CD1c-positive myeloid dendritic cell (primary cell): ENCODE measurements around the gene TNS1.

ENCODE experiments used
- DNase-seq: peaks from one replicate; pipeline ENCODE4 v3.0.0-alpha.2; 2016; ENCODE audit errors: extremely low spot score

TNS1 gene

DNA sequence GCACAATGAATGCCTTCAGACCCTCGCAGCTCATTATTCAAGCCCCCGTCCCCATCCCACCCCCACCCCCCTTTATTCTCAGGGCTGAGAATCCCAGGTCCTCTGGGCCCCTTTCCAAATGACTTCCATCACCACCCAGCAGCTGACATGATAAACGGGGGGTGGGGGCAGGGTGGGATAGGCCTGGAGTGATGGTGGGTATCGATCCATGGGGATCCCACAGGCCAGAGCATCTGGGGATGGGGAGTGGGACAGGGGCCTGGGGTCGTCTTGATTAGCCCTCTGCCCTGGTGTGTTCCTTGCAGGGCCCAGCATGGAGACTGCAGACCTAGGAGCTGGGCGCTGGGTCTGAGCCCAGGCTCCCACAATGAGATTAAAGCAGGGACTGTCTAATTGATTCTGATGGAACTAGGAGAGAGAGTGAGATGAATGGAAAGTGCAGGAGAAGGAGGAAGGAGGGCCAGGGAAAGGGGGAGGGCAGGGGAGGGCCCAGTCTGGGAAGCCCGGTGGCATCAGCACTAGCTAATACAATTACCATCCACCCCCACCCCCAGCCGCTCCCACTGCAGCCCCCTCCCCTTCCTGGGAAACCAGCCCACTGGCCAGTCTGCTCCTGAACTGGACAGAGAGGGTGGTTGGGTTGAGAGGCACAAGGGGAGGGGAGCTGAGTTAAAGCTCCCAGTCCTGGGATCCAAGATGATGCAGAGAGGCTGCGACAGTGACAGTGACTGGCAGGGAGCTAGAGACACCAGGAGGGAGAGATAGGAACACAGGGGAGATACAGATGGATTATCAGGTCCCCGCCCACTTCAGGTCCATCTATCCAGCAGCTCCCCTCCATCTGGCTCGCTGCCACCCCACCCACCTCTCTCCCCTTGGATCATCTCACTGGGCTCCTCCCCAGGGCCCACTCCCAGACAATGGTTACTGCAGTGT, 13.1 kb upstream of the TNS1 start:
- DNase-seq, result no peak

DNA sequence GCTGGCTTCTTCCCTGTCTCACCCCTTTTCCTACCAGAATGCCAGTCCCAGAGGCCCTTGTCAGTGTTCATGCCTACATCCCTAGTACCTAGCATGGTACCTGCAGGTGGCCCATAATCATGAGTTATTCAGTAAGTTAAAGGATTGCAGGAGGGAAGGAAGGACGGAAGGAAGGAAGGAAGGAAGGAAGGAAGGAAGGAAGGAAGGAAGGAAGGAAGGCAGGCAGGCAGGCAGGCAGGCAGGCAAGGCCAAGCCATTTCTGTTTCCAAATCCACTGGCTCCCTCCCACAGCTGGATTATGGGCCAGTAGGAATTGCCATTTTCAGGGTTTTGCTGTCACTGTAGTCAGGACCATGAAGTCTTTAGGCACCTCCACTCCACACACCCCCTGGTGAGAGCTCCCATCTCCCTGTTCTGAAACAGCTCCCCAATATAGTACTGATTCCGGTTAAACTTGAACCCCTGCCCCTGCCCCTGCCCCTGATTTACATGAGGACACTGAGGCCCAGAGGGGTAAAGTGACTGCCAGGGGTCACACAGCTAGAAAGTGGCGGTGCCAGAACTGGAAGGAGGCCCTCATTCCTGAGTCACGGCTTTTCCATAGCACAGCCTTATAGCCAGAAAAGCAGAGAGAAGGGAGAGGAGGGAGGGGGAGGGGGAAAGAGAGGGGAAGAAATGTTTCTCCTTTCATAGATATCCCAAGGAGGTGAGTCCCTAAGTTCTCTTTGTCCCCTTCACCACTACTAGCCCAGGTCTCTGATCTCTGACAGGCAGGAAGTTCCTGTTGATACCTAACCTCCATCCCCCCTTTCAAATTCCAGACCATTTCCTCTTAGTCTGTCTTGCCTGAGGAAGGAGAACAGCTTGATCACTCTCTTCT, 12.2 kb upstream of the TNS1 start:
- no peak for DNase-seq

DNA sequence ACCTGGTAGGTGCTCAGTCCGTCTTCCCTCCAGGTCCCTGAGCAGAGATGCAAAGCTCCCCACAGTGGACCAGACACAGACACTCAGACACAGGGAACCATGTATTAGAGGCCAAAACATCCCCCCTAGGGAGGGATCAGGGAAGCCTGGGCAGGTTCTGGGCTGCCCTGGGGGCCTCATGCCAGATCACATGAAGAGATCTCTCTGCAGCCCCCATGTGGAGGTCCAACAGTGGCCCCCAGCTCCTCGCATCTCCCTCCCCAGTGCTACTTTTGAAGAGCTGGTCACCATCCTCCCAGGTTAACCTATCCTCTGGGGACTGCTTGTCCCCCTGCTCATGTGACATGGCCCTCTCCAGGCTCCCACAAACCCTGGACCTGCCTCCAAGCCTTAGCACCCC, 10.5 kb upstream of the TNS1 start:
- no peak for DNase-seq

DNA sequence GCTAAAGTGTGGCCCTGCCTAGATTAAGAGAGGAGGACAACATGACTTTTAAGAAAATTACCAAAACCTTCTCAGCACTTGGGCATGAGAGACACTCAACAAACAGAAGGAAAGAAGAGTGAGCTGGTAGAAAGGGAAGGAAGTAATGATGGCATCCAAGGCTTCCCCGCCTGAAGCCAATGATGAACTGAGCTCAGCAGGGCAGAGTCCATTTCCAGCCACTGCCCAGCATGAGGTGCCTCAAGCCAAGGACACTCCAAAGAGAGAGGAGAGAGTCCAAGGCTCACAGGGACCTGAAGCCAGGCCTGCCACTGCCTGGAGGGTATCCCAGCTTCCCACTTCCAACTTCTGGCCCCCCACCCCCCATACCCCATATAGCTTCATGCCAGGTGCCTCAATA, 9.5 kb upstream of the TNS1 start:
- no peak for DNase-seq

DNA sequence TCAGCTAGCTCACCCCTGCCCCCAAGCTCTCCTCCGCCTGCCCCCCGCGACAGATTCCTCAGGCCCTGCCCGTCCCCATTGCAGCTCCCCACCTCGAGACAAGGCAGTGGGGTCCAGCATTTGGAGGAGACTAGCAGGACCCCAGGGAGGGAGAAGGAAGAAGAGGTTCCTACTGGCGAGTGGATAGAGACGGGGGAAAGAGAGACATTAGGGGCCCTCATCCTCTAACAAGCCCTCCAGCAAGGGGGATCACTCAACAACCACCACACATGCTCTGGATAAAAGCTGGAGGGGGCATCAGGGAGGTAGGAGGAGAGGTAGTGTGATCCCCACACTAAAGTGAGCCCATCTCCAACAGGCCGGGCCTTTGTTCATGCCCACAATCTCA, 8.9 kb upstream of the TNS1 start:
- no peak for DNase-seq

DNA sequence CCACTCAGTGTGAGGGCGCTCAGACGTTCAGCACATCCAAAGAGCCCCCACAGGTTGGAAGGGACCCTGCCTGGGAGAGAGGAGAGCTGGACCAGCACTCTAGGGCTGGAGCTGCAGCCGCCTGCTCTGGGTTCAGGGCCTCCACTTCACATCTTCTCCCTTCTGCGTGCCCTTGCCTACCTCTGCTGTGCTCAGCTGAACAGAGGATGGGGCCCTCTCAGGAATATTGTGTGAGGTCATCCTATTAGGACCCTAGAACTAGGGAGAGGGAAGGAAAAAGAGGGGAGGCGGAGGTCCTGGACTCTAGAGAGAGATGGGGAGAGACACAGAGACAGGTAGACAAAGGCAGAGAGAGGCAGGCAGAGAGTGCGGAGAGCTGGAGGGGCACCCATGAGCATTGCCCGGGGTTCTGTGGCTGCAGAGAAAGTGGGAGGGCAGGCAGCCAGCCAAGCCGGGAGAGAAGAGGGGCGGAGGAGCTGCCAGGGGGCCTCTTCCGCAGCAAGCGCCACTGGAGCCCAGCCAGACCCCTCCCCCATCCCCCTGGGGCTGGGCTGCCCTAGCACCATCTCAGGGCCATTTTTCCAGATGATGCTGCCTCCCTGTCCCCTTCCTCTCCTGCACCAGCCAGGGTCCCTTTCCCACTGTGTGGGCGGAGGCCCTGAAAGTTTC, 8.3 kb upstream of the TNS1 start:
- DNase-seq, result no peak

DNA sequence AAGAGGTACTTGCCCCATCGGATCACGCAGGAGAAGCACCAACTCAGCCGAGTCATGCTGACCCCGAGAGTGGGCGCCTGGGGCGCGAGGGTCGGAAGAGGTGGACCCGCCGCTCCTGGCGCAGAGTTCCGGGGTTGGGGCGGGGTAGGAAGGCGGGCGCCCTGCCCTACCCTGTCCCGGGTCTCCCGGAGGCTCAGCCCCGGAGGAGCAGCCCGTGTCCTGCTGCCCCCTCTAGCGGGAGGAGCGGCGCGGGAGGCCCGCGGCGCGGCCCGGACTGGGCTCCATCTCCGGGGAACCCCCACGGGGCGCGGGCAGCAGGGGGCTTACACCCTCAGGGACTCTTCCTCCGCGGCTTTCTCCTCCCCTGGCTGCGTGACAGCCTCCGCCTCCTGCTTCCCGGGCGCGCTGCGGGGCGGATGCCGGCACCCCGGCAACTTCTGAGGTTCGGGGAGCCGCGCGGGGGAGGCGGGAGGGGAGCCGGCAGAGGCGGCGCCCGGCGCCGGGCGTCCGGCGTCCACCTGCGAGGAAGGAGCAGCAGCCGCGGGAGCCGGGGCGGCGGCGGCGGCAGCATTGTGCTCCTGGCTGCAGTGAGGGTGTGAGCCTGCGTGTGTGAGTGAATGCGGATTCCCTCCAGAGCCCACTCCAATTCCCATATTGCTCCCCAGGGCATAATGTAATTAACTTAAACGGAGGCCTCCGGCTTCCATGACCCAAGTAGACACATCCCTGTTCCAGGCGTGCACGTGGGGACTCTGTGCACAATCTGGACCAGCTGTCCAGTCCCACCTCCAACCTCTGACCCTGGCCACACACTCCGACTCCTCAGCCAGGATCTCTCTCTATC, 7.6 kb upstream of the TNS1 start:
- DNase-seq, result peak; percentile 62

DNA sequence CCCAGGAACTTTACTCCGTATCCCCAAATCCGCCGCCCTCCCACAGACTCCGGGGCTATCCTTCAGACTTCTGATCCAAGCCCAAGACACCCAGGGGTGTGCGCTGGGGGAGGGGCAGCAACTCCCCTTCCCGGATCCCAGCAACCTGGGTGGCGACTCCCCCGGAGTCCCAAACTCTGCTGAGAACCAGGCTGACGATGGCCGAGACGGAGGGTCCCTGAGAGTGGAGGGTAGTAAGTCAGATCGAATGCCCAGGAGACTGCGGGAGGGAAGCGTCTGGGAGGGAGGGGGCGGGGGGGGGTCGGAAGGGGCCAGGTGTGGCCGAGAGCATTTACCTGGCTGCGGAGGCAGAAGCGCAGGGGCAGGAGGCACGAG, 7.0 kb upstream of the TNS1 start:
- DNase-seq, result no peak

DNA sequence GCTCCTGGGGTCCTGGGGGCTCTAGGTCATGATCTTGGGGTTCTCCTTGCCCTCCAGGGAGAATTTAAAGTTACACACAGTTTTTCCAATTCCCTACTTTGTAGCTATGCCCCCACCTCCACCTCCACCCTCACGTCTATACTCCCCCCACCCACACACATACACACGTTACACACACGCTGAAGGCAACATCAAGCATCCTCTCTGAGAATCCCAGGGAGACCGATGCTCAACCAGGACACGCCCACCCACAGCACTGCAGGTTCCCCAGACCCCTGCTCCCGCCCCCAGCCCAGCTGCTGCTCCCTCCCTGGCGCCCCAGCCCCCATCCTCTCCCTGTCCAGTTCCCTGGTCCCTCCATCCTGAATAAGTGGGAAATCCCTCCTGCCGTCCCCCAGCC, 6.4 kb upstream of the TNS1 start:
- DNase-seq, result no peak

DNA sequence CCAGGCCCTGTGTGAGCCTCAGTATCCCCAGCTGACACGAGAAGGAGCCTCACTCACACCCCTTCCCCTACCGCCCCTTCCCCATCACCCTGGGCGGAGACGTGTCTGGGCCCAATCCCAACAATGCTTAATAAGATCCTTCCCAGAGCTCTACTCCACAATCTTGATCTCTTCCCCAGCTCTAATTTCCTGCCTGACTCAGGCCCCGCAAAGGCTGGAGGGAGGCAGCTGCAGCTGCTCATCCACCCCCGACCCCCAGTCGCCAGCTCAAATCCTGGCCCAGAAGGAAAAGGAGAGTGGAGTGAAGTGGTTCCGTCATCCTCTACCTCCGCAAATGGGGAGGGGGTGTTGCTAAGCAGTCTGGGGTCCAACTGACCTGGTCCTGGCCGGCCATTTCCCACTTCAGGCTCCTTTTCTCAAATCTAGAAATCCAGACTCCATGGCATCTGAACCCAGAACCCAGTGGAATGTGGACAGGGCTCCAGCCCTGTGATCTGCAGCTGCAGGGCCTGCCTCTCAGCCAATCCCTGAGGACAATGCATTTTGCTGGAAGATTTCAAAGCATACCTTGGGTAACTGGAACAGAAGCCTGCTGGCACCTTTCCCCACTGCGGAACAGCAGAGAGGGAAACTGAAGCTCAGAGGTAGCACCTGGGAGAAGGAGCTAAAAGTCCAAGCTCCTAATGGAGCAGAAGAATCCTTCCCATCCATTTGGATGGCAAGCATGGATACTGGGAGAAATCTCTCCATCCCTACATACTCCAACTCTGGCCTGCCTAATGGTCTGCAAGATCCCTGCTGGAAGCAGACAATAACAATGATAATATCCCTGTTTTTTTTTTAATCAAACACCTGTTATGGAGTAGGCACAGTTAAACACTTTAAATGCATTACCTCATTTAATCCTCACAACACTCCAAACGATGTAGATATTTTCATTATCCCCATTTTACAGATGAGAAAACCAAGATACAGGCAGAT, 5.6 kb upstream of the TNS1 start:
- DNase-seq, result no peak

DNA sequence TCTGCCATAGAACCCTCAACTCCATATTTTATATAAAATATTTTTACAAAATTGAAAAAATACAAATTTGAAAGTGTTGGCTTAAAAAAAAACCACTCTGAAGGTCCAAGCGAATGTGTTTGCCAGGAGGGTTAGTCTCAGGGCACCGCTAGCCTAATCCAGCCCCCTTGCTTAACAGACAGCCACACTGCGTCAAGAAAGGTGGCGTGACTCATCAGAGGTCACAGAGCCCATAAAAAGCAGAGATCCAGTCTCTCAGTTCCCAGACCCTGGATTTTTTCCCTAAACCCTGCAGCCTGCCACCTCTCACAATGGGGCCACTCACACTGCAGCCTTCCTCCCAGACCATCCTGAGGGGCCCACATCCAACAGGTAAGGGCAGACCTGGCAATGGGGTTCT, 3.9 kb upstream of the TNS1 start:
- no peak for DNase-seq

DNA sequence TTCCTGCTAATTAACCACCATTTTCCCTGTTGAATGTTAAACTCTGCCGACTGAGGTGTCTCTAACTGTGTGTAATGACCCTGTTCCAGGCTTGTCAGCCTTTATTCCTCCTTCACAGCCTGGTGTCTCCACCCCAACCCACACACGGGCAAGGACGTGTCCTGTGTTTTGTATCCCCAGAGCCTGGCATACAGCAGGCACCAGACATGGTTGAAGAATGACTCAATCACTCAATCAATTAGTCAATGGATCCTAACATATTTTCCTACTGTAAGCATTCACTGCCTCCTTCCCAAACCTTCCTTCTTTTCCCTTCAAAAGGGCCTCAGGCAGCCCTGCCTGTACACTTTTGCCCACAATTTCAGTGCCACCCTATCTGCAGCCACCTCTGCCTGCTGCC, 2.7 kb upstream of the TNS1 start:
- DNase-seq, result peak; percentile 46

DNA sequence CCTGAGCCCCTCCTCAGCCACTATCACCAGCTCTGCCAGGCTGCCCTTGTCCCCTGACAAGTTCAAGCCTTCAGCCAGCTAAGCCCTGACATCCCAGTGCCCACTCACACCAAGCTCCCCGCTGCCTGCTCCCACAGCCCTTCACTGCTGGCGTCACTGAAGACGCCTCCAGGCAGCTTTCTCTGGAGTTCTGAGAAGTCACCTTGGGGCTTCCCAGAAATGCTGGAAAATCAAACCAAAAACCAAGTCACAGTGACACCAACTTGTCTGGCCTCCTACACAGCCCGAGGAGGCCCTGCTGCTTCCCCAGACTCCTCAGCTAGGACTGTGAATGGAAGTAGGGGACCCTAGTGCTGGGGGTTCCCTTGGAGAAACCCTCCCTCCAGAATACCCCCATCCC, 2.2 kb upstream of the TNS1 start:
- DNase-seq, result peak; percentile 72

DNA sequence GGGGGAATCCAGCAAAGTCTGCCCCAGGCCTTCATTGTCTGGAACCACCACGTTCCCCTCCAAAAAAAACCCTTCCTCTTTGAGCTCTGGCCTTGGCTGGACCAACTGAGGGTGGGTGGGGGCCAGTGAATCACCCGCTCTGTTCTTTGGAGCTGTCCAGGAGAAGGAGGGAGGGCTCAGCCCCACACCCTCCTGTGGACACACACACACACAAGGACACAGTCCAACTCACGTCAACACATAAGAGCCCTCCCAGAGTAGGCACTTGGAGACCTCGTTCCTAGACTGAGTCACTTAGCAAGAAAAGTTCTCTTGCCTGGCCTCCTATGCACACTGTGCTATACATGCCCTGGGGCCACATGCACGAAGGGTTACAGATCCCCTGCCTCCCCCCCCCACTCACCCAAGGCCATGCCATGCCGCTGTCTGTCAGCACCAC, 1.2 kb upstream of the TNS1 start:
- DNase-seq, result peak; percentile 85

DNA sequence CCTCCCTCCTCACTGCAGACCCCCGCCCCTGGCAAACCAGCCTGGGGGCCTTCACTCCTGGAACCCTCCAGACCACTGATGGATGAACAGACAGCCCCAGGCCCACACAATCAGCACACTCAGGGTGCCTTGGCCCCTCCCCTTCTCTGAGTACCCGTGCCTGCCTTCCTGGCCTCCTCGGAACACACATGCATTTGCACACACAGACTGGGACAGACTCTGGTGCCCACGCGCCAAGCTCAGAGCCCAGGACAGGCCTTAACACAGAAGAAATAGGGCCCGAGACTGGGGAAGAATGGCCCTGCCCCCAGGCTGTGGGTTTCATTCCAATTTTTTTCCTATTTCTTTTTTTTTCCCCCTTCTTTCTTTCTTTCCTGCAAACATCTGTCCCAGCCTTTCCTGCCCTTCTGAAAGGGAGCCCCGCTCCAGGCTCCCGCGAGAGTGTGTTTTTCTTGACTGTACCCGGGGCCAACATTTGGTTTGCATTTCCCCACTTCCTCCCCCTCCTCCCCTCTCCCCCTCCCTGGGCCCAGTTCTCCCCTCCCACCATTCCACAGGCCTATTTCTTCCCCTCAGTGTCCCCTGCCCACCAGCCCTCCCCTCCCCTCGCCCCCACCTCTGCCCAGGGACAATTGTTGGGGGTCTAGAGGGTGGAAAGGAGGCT, 618 bp upstream of the TNS1 start:
- DNase-seq, result peak; percentile 27

DNA sequence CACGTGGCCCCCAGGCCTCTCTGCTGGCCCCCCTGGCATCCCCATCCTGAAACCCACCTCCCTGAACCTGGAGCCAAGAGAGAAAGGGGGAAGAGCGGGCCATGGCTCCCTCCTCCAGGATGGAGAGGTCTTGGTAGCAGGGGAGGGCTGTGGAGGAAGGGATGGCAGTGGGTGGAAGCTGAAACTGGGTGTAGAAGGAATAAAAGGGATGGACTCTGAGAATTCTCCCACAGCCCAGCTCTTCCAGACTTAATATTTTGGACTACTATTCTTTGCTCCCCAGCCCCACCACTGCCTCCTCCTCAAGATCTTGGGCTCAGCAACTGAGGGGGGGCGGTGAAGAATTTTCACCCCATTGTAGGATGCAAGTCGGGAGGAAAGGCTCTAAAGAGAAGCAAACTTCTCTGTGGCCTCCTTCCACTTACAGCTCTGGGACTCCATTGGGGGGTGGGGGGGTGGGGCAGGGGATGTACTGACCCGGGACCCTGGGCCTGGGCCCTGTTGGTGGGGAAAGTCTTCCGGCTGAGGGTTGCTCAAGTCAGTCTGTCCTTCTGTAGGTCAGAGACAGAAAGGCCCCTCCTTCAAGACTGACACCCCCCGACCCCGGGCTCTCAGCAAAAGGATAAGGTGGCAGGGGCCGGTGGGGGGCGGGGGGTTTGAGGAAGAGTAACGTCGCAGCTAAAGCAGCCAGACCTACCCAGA, 501 bp downstream of the TNS1 start:
- DNase-seq, result no peak

DNA sequence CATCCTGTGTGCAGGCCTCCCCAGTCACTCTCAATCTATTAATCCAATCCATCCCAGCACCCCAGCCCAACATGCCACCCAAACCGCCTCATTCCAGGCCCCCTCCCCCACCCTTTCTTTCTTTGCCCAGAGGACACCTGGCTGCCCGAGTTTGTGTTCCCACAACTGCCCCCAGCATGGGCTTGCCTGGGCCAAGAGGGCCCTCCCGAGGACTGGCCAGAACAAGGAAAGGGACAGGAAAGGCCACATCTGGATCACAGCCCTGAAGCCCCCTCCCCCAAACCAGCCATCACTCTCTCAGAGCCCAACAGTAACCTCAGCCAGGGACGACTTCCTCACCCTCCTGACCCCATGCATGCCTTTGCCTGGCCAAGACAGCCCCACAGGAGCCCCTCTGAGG, 1.2 kb downstream of the TNS1 start:
- no peak for DNase-seq

DNA sequence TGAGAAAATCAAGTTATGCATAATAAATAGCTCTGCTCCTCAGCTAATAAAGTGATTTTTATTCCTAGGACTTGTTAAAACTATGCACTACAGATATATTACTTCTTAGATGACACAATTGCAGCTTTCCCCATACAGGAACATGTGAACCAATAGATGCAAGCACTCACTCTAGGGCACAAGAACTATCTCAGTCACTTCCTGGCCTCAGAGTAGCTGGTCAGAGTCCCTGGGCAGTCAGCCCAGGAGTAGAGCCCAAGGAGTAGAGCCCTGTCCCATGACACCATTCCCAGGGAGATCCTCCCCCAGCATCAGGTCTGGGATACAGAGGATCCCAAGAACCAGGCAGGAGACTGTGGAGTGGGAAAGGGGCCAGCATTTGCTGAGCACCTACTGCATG, 2.7 kb downstream of the TNS1 start:
- peak; percentile 53 for DNase-seq

DNA sequence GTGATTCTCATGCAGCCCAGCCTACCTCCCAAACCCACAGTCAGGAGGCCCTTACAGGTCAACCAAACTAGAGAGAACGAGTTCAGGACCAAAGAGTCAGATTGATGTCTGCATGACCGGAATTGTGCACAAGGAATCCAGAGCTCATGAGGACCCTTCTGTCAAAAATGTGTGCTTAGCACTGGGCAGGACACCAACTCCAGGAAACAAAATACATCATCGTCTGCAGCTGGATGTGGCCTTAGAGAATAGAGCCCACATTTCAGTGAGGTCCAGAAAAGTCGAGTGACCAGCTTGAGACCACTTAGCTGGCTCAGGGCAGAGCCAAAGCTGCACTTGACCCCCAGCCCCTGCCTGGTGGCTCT, 3.2 kb downstream of the TNS1 start:
- DNase-seq, result no peak
